SK-N-SH treated with all-trans-retinoic acid at 6 μM for 48 hours (cell line): Measurements from ENCODE around the gene RIPOR3.

Source experiments
- ATAC-seq: fragments of 200-7000 bp; cut with Tn5 transposase; 3 replicates; pipeline ENCODE4 v1.9.1; 2020; ENCODE audit warnings: mild to moderate bottlenecking, moderate library complexity
- BACH2 ChIP-seq: fragments of 250-450 bp; sonication (Bioruptor Pico); IDR thresholded peaks from 2 replicates; pipeline ENCODE4 v1.9.0; 2021; ENCODE audit warnings: mild to moderate bottlenecking, borderline replicate concordance
- CREB5 ChIP-seq: fragments of 250-450 bp; sonication (Bioruptor Pico); IDR thresholded peaks from 2 replicates; pipeline ENCODE4 v1.5.1; 2020; ENCODE audit warnings: low read depth, mild to moderate bottlenecking, moderate library complexity
- CSDC2 ChIP-seq: fragments of 250-450 bp; sonication (Bioruptor Pico); IDR thresholded peaks from 2 replicates; pipeline ENCODE4 v1.5.0; 2020; ENCODE audit warnings: mild to moderate bottlenecking, moderate library complexity
- CSRNP3 ChIP-seq: fragments of 250-450 bp; sonication (Bioruptor Pico); IDR thresholded peaks from 2 replicates; pipeline ENCODE4 v1.5.1; 2021; ENCODE audit warnings: mild to moderate bottlenecking, moderate library complexity
- ESRRG ChIP-seq: fragments of 250-450 bp; sonication (Bioruptor Pico); IDR thresholded peaks from 2 replicates; pipeline ENCODE4 v1.6.1; 2021; ENCODE audit warnings: mild to moderate bottlenecking
- GLIS3 ChIP-seq: fragments of 250-450 bp; sonication (Bioruptor Pico); IDR thresholded peaks from 2 replicates; pipeline ENCODE4 v1.5.0; 2020; ENCODE audit warnings: mild to moderate bottlenecking, moderate library complexity
- ISL1 ChIP-seq: fragments of 250-450 bp; sonication (Bioruptor Pico); IDR thresholded peaks from 2 replicates; pipeline ENCODE4 v2.1.2; 2022; ENCODE audit warnings: mild to moderate bottlenecking, moderate library complexity
- RARB ChIP-seq: fragments of 250-450 bp; sonication (Bioruptor Pico); IDR thresholded peaks from 2 replicates; pipeline ENCODE4 v1.8.0; 2021; ENCODE audit warnings: mild to moderate bottlenecking, moderate library complexity
- SNAI2 ChIP-seq: fragments of 250-450 bp; sonication (Bioruptor Pico); IDR thresholded peaks from 2 replicates; pipeline ENCODE4 v1.5.0; 2020; ENCODE audit warnings: mild to moderate bottlenecking, moderate library complexity
- TCF4 ChIP-seq: fragments of 250-450 bp; sonication (Bioruptor Pico); IDR thresholded peaks from 2 replicates; pipeline ENCODE4 v1.8.0; 2021; ENCODE audit warnings: mild to moderate bottlenecking, moderate library complexity, borderline replicate concordance
- TSHZ2 ChIP-seq: fragments of 250-450 bp; sonication (Bioruptor Pico); IDR thresholded peaks from 2 replicates; pipeline ENCODE4 v1.5.0; 2020; ENCODE audit warnings: mild to moderate bottlenecking, moderate library complexity
- ZC3H10 ChIP-seq: fragments of 250-450 bp; sonication (Bioruptor Pico); IDR thresholded peaks from 2 replicates; pipeline ENCODE4 v1.5.1; 2021; ENCODE audit warnings: mild to moderate bottlenecking, moderate library complexity
- ZFP3 ChIP-seq: fragments of 250-450 bp; sonication (Bioruptor Pico); IDR thresholded peaks from 2 replicates; pipeline ENCODE4 v1.5.0; 2020; ENCODE audit warnings: mild to moderate bottlenecking, moderate library complexity
- ZNF565 ChIP-seq: fragments of 450-650 bp; formaldehyde crosslinking; conservative IDR thresholded peaks from 2 replicates; pipeline ENCODE4 v1.5.0; 2020; ENCODE audit warnings: low read depth, mild to moderate bottlenecking, moderate library complexity
- ZNF8 ChIP-seq: fragments of 450-650 bp; formaldehyde crosslinking; IDR thresholded peaks from 2 replicates; pipeline ENCODE4 v1.5.0; 2020; ENCODE audit warnings: mild to moderate bottlenecking, moderate library complexity
- TF ChIP-seq, protein P1 (sequence below): fragments of 250-450 bp; sonication (Bioruptor Pico); IDR thresholded peaks from 2 replicates; pipeline ENCODE4 v1.8.0; 2021; ENCODE audit warnings: low read depth, mild to moderate bottlenecking, moderate library complexity, borderline replicate concordance
- TF ChIP-seq, protein P2 (sequence below): fragments of 250-450 bp; sonication (Bioruptor Pico); IDR thresholded peaks from 2 replicates; pipeline ENCODE4 v1.8.0; 2020; ENCODE audit warnings: mild to moderate bottlenecking, moderate library complexity, borderline replicate concordance

Gene RIPOR3

GRCh38 chr20:50611128-50611810 is 80.1 kb downstream of the RIPOR3 start:
- TF ChIP-seq CREB5 (CRISPR knock-in tag) (no peak), SNAI2 (CRISPR knock-in tag) (no peak), ZNF565 (no peak), ZNF8 (CRISPR knock-in tag) (no peak), ZC3H10 (no peak), TCF4 (CRISPR knock-in tag) (no peak), BACH2 (CRISPR knock-in tag) (no peak), TSHZ2 (CRISPR knock-in tag) (no peak)
- ATAC-seq, result no peak

DNA sequence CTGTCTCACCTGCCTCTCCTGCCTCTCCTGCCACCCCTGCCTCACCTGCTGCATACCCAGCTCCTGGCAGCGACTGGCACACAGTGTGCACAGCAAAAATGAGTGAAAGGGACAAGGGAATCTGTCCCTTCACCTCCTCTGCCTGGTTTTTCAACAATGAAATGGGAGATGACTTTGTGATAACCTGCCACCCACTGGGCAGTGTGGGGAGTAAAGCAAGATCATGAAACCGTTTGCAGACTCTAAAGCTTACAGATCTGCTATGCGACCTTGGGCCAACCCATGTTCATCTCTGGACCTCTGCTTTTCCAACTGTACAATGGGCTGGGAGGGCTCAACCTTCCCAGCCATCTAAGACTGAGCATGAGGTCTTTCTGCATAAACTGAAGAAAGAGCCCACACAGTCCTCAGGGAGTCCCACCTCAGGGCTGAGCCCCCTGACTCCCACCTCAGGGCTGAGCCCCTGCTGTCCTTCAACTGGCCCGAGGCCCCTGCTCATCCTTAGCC is 81.1 kb downstream of the RIPOR3 start:
- no peak for TF ChIP-seq TSHZ2 (CRISPR knock-in tag)
- no peak for TF ChIP-seq ZNF8 (CRISPR knock-in tag)
- TF ChIP-seq, protein P1, sequence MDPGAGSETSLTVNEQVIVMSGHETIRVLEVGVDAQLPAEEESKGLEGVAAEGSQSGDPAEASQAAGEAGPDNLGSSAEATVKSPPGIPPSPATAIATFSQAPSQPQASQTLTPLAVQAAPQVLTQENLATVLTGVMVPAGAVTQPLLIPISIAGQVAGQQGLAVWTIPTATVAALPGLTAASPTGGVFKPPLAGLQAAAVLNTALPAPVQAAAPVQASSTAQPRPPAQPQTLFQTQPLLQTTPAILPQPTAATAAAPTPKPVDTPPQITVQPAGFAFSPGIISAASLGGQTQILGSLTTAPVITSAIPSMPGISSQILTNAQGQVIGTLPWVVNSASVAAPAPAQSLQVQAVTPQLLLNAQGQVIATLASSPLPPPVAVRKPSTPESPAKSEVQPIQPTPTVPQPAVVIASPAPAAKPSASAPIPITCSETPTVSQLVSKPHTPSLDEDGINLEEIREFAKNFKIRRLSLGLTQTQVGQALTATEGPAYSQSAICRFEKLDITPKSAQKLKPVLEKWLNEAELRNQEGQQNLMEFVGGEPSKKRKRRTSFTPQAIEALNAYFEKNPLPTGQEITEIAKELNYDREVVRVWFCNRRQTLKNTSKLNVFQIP (CRISPR knock-in tag), result no peak
- TF ChIP-seq RARB (CRISPR knock-in tag), result no peak
- TF ChIP-seq, protein P2, sequence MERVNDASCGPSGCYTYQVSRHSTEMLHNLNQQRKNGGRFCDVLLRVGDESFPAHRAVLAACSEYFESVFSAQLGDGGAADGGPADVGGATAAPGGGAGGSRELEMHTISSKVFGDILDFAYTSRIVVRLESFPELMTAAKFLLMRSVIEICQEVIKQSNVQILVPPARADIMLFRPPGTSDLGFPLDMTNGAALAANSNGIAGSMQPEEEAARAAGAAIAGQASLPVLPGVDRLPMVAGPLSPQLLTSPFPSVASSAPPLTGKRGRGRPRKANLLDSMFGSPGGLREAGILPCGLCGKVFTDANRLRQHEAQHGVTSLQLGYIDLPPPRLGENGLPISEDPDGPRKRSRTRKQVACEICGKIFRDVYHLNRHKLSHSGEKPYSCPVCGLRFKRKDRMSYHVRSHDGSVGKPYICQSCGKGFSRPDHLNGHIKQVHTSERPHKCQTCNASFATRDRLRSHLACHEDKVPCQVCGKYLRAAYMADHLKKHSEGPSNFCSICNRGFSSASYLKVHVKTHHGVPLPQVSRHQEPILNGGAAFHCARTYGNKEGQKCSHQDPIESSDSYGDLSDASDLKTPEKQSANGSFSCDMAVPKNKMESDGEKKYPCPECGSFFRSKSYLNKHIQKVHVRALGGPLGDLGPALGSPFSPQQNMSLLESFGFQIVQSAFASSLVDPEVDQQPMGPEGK (CRISPR knock-in tag), result no peak
- no peak for TF ChIP-seq ISL1 (CRISPR knock-in tag)
- TF ChIP-seq ZFP3 (CRISPR knock-in tag), result no peak
- TF ChIP-seq CSRNP3 (CRISPR knock-in tag), result no peak
- no peak for TF ChIP-seq ESRRG (CRISPR knock-in tag)
- no peak for TF ChIP-seq GLIS3 (CRISPR knock-in tag)
- TF ChIP-seq BACH2 (CRISPR knock-in tag), result no peak
- no peak for TF ChIP-seq ZC3H10
- no peak for TF ChIP-seq SNAI2 (CRISPR knock-in tag)
- no peak for TF ChIP-seq TCF4 (CRISPR knock-in tag)
- no peak for TF ChIP-seq CSDC2 (CRISPR knock-in tag)
- TF ChIP-seq, all 23 proteins: peak for 0
- peak; percentile 52; the same call in 2 of the 3 replicates for ATAC-seq
